Peyer's patch (tissue), 4 donors: ENCODE results near the gene SLC26A9.

Experiments used
- POLR2A ChIP-seq, 2 donors: fragments of 450-650 bp; IDR thresholded peaks; one replicate each; pipeline ENCODE4 v1.5.1; 2017; ENCODE audit warnings: antibody characterized with exemption in 2 of 2, mild to moderate bottlenecking in 2 of 2, moderate library complexity in 2 of 2
- TF ChIP-seq, protein P1 (sequence below), 6 experiments: fragments of 450-650 bp in 4 of 6; fragments of 200-600 bp in 2 of 6; sonication (generic) in 1 of 6; IDR thresholded peaks; one replicate each; pipeline ENCODE4 v1.5.1; 2017 to 2019; ENCODE audit warnings: antibody characterized with exemption in 6 of 6, mild to moderate bottlenecking in 3 of 6, moderate library complexity in 1 of 6

GRCh38 chr1:205954819-205955404 lies 11.7 kb upstream of the SLC26A9 start:
- TF ChIP-seq, protein P1, sequence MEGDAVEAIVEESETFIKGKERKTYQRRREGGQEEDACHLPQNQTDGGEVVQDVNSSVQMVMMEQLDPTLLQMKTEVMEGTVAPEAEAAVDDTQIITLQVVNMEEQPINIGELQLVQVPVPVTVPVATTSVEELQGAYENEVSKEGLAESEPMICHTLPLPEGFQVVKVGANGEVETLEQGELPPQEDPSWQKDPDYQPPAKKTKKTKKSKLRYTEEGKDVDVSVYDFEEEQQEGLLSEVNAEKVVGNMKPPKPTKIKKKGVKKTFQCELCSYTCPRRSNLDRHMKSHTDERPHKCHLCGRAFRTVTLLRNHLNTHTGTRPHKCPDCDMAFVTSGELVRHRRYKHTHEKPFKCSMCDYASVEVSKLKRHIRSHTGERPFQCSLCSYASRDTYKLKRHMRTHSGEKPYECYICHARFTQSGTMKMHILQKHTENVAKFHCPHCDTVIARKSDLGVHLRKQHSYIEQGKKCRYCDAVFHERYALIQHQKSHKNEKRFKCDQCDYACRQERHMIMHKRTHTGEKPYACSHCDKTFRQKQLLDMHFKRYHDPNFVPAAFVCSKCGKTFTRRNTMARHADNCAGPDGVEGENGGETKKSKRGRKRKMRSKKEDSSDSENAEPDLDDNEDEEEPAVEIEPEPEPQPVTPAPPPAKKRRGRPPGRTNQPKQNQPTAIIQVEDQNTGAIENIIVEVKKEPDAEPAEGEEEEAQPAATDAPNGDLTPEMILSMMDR (IDR thresholded peaks at IDR 0.05), result no peak
- no peak for TF ChIP-seq POLR2A (IDR thresholded peaks at IDR 0.05)
